ENCODE measurements around the gene ZNF443.
"Not testable (repeated sequence)": the region's sequence is repeated elsewhere in the genome, so short reads cannot be mapped to it uniquely, and the experiment has no call there.

Gene ZNF443

DNA sequence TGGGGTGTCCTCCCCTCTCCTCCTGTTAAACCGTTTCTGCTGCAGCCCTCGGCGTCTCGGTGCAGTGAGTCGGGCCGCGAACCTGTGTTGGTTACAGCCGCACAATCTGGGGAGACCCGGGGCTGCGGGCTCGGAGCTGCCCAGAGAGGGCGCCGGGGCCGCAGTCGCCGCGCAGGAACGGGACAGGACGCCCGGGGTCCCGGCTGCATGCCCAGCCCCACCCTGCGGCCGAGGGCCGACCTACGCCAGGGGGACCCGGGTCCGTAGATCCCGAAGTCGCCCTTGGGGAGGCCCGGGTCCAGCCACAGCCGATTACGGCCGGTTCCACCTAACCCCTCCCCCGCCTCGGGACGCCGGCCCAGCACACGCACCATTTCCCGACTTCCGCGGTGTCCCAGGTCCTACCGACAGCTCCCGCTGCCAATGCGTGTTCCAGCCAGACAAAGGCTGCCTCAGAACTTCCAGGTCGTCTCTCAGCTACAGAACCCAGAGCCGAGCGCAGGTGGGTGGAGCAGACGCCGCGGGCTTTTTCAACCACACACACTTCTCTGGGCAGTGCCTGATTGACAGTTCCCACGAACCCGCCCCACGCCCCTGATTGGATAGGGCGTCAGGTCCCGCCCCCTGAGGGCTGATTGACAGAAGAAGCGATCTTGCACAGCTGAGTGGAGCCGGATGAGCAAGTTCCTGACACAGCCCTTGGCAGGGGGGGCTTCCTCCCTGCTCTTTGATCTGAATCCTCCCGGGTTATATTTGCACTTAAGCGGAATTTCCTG lies at the start of gene ZNF443:
TSS of gene ZNF443 (minus strand) at position 481 of the 776 bp plus-strand sequence. CDS start at position 374, 107 bp downstream.
- DNase-seq, result peak; percentile 99

DNA sequence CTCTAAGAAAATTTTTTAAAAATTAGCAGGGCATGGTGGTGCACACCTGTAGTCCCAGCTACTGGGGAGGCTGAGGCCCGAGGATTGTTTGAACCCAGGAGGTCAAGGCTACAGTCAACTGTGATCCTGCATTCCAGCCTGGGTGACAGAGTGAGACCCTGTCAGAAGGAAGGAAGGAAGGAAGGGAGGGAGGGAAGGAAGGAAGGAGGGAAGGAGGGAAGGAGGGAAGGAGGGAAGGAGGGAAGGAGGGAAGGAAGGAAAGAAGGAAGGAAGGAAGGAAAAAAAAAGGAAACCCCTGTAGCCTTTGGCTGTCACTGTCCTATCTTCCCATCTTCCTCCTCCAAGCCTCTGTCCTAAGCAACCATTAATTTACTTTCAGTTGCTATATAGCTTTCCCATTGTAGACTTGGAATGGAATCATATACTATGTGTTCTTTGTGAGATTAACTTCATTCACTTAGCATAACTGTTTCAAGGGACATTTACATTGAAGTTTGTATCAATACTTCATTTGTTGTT lies 45.5 kb upstream of the ZNF443 start:
- not testable (repeated sequence) for DNase-seq

DNA sequence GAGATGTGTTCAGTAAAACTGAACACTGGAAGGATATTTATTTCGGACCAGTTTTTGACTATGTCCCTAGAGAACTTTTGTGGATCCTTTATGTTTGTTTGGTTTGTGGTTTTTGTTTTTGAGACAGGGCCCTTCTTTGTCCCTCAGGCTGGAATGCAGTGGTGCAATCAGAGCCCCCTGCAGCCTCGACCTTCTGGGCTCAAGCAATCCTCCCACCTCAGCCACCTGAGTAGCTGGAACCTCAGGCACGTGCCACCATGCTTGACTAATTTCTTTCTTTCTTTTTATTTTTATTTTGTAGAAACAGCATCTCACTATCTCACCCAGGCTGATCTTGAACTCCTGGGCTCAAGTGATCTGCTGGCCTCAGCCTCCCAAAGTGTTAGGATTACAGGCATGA lies 44.8 kb upstream of the ZNF443 start:
- no peak for DNase-seq

DNA sequence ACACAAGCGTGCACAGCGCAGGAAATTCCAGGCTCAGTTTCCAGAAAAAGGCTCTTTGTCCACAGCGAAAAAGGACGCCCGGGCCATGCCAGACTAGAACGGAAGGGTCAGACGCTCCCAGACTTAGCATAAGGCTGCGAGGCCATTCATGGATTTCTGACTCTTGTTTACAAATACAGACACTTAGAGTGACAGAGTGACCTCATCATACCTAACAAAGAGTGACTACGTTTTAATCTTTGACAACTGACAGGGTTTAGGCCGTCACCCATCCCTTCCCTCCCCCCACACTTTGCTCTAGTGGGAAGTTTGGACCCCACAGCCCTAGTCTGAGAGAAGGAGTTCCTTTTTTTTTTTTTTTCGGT lies 44.2 kb upstream of the ZNF443 start:
- no peak for DNase-seq

DNA sequence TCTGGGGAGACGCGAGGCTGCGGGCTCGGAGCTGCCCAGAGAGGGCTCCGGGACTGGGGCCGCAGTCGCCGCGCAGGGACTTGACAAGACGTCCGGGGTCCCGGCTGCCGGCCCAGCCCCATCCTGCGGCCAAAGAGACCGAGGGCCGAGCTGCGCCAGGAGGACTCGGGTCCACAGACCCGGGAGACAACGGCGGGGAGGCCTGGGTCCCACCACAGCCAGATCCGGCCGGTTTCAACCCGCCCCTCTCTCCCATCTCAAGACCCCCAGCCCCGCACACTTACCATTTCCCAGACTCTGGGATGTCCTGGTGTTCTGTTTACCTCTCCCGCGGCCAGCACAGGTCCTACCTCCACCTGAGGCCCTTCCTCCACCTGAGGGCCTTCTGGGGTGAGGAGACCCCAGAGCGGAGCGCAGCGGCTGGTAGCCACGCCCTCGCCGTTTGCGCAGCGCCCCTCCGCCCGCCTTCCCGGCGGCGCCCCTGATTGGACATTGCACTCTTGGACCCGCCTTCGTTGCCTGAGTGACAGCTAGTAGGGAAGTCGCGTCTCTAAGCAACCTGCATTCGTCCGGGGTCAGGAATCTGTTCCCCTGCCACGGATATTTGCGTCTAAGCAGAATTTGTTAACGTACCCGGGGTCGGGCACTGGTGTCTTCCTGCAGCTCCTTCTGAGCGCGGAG lies 43.7 kb upstream of the ZNF443 start, which contains the start of gene ZNF709:
TSS of gene ZNF709 (minus strand) at position 446 of the 681 bp plus-strand sequence. CDS start at position 287, 159 bp downstream.
- DNase-seq, result peak; percentile 85

DNA sequence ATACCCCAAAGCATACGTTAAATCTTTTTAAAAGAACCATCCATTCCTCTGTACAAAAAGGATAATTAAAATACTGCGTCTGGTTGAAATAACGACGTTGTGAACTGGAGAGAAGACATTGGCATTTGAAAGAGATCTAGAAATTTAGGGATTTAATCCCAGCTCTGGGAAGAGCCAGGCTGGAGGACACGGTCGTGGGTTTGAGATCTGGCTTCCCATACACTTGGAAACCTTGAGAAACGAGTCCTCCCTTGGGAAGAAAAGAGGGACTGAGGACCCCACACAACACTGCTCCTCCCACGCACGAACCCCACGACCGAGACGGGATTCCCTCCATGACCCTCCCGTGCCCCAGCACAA lies 43.2 kb upstream of the ZNF443 start:
- DNase-seq, result no peak

DNA sequence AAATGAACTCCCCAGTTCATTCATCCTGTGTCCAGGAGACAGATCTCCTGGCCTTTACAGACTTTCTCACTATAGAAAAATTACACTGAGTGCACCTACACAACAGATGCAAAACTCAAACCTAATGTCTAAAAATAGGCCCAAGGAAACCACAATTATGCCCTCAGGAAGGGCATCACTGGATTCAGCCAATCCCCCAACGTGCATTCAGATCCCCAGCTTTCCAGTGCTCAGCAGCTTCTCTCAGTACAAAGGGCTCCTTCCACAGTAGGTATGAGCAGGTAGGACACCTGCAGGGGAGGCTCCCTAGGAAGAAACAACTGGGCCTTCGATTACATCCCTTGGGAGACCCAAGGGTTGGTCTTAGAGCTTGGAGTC lies 41.7 kb upstream of the ZNF443 start:
- DNase-seq, result no peak

DNA sequence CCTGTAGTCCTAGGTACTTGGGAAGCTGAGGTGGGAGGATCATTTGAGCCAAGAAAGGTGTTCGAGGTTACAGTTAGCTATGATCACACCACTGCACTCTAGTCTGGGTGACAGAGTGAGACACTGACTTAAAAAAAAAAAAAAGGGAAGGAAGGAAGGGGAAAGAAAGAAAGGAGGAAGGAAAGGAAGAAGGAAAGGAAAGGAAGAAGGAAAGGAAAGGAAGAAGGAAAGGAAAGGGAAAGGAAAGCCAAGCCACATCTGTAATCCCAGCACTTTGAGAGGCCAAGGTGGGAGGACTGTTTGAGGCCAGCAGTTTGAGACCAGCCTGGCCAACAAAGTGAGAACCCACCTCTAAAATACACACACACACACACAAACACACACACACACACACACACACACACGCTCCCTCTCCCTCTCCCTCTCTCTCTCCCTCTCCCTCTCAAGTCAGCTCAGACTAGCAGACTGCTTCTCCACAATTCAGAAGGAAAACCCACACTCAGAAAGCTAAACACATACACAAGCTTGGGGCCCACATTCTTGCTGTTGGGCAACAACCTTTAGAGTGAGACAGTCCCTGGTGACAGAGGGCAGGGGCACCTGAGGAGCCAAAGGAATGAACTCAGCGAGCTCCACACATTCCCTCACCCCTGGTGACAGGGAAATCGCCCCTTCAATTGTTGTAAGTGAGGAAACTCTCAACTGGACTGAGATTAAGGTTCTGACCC lies 41.1 kb upstream of the ZNF443 start:
- DNase-seq, result no peak

DNA sequence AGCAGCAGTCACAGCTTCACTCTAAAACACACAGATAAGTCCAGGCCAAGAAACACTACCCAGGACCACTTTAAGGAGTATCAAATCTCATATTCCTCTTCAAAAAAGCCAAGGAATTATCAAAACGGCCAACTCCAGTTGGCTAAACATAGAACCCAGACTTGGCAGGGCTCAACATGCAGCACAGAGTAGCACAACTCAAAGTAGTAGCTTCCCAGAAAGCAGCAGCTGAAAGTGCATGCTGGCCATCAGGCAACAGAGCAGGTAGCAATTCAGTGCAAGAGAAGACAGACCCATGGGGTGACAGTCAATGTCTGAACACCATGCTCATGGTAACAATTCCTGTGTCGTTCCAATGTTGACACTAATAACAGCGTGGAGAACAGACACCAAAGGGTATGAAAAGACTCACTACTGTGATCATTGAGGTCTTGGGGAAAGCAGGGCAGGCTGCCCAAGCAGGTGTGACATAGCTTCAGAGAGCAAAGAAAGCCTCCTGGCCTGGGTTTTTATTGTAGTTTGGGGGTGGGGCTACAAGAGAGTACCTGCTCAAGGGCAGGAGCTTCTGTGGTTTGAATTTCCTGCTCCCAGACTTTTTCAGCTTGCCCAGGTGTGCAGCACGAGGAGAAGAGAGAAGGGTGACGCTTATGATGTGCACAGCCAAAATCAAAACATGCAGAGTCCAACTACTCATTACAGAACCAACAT lies 37.6 kb upstream of the ZNF443 start:
- DNase-seq, result no peak

DNA sequence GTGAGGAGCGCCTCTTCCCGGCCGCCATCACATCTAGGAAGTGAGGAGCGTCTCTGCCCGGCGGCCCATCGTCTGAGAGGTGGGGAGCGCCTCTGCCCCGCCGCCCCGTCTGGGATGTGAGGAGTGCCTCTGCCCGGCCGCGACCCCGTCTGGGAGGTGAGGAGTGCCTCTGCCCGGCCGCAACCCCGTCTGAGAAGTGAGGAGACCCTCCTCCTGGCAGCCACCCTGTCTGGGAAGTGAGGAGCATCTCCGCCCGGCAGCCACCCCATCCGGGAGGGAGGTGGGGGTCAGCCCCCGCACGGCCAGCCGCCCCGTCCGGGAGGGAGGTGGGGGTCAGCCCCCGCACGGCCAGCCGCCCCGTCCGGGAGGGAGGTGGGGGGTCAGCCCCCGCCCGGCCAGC lies 26.8 kb upstream of the ZNF443 start:
- not testable (repeated sequence) for DNase-seq

DNA sequence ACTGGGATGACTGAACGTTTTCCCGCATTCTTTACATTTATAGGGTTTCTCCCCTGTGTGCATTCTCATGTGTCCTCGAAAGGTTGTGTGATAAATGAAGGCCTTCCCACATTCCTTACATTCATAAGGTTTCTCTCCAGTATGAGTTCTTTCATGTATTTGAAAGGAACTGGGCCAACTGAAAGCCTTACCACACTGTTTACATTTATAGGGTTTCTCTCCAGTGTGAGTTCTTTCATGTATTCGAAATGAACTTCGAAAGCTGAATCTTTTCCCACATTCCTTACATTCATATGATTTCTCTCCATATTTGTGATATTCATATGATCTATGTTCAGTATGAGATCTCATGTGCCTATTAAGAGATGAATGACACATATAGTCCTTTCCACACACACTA lies 24.4 kb upstream of the ZNF443 start:
- no peak for DNase-seq

DNA sequence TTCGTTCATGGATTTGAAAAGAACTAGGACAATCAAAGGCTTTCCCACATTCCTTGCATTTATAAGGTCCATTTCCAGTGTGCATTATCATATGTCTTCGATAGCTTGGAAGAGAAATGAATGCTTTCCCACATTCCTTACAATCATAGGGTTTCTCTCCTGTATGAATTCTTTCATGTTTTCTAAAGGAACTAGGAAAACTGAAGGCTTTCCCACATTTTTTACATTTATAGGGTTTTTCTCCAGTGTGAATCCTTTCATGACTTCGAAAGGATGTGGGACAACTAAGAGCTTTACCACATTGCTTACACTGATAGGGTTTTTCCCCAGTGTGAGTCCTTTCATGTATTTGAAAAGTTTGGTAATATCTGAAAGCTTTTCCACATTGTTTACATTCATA lies 23.9 kb upstream of the ZNF443 start:
- DNase-seq, result no peak

DNA sequence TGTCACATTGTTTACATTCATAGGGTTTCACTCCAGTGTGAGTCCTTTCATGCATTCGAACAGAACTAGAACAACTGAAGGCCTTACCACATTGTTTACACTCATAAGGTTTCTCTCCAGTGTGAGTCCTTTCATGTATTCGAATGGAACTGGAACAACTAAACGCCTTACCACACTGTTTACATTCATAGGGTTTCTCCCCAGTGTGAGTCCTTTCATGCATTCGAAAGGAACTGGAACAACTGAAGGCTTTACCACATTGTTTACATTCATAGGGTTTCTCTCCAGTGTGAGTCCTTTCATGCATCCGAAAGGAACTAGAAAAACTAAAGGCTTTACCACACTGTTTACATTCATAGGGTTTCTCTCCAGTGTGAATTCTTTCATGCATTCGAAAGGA lies 23.3 kb upstream of the ZNF443 start:
- DNase-seq, result not testable (repeated sequence)

DNA sequence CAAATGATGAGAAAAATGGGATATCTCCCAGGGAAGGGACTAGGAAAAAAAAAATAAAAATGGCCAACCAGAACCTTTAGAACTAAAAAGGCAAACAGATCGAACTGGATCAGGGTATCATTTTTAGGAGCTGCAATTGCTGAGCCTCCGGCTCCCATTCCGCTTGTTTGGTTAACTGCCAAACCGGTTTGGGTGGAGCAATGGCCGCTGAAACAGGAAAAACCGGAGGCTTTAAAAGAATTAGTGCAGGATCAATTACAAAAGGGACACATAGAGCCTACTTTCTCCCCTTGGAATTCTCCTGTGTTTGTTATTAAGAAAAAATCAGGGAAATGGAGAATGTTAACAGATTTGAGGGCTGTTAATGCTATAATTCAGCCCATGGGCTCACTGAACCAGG lies 12.7 kb upstream of the ZNF443 start:
- DNase-seq, result no peak

DNA sequence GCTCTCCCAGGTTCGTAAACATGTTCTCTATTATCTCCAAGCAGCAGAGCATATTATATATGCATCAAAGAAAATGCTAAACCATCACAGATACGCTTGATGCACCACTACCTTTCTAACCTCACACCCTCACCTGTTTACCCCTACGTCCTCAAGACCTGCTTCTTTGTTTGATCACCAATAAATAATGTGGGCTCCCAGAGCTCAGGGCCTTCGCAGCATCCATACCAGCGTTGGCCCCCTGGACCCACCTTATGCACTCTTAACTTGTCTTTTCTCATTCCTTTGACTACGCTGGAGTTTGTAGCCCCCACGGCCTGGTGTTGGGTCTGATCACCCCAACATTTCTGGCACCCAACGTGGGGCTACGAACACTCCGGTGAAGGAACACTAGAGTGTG lies 10.0 kb upstream of the ZNF443 start:
- no peak for DNase-seq

DNA sequence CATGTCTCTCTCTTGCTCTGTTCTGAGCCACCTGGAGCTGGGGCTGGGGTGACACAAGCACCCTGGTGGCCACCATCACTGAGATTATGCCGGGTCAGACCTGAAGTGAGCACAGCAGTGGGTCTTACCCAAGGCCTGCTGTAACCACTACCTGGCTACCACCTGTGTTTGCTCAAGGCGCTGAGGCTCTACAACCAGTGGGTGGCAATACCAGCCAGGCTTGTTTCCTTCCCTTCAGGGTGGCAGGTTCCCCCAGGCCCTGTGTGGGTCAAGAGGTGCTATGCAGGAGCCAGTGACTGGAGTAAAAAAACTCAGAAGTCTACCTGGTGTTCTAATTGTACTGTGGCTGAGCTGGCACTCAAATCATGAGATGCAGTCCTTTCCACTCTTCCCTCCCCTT lies 8.0 kb upstream of the ZNF443 start:
- no peak for DNase-seq

DNA sequence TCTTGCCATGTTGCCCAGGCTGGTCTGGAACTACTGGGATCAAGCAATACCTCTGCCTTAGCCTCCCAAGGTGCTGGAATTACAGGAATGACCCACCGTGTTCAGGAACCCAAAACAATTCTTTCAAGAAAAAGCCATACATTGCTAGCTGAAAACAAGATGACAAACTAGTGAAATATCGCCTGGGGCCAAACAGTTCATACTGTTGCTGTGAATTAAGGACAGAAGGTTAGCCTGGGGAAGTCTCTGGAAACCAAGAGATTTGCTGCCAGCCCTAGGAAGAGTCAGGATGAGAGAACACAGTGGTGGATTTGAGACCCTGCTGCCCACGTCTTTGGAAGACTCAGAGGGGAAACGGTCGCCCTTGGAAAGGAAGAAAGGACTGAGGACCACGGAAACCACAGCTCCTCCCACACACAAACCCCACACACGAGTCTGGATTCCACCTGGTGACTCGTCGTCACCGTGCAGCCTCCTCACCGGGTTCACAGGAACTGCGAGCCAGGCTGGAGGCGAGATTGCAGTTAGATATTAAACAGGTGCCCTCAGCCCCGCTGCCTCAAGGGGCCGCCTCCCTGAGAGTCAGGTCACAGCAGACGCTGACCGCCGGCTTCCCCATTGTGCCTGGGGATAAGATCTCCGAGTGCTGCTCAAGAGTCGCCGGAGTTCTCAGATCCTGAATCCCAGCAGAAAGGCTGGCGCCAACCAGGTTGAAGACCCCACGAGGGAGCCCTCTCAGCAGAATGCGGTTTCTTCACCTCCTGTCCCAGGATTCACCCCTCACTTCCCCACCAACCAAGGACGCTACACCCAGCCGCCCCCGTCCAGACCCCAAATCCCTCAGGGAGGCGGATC lies 908 bp downstream of the ZNF443 start:
- peak; percentile 50 for DNase-seq

DNA sequence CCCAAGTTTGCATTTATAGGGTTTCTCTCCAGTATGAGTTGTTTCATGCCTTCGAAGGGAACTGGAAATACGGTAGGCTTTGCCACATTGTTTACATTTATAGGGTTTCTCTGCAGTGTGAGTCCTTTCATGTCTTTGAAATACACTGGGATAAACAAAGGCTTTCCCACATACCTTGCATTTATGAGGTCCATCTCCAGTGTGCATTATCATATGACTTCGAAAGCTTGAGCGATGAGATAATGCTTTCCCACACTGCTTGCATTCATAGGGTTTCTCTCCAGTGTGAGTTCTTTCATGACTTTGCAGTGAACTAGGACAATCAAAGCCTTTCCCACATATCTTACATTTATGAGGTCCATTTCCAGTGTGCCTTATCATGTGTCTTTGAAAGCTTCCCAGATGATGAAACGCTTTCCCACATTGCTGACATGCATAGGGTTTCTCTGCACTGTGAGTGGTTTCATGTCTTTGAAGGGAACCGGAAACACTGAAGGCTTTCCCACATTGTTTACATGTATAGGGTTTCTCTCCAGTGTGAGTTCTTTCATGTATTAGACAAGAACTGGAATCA lies 10.0 kb downstream of the ZNF443 start:
- not testable (repeated sequence) for DNase-seq

DNA sequence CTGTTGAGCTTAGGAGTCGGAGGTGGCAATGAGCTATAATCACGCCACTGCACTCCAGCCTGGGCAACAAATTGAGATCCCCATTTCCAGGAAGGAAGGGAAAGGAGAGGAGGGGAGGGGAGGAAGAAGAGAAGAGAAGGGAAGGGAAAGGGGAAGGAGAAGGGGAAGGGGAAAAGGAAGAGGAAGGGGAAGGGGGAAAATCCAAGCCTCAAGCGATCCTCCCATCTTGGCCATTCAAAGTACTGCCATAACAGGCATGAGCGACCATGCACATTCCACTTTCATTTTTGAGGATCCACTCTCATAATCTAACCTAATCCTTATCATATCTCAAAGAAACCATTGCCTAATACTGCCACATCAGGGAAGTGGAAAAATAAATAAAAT lies 14.9 kb downstream of the ZNF443 start:
- no peak for DNase-seq

DNA sequence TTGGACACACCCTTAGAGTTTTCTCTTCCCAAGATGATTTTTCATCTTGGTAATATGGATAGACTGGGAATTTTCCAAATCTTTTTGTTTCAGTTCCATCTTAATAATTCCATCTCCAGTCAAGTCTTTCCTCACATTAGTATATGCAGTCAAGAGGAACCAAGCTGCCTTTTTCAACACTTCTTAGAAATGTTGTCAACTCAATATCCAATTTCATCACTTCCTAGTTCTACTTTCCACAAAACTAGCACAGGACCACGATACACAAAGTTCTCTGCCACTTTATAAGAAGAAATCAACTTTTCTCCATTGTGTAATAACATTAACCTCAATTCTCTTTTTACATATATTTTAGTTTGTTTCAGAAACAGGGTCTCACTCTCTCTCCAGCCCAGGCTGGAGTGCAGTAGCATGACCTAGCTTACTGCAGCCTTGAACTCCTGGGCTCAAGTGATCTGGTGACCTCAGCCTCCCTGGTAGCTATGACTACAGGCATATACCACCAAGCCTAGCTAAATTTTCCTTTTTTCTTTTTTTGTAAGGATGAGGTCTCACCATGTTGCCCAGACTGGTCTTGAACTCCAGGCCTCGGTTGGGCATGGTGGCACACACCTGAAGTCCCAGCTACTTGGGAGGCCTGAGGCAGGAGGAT lies 15.5 kb downstream of the ZNF443 start:
- DNase-seq, result no peak

DNA sequence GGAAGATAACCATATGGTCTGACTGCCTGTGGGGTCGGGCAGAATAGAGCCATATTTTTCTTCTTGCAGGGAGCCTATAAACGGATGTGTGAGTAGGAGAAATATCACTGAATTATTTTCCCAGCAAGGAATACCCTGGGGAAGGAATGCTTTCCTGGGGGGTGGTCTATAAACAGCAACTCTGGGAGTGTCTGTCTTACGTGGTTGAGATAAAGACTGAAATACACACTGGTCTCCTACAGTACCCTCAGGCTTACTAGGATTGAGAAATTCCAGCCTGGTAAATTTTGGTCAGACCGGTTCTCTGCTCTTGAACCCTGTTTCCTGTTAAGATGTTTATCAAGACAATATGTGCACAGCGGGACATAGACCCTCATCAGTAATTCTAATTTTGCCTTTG lies 23.5 kb downstream of the ZNF443 start:
- not testable (repeated sequence) for DNase-seq

Data from activated T-cell treated with anti-CD3 and anti-CD28 coated beads for 4 hours (primary cell).